Endothelial cell (in vitro differentiated cells): ENCODE measurements around the gene SPRR2F. TPM values are rescaled to one million over a fixed set of nuclear protein-coding genes. Genes with fewer than 3 reads are reported as not detected.

ENCODE experiments used
- DNase-seq: peaks from one replicate; pipeline ENCODE4 v3.0.0; 2021; ENCODE audit warnings: low spot score
- H3K27ac Mint-ChIP-seq: one replicate; pipeline ENCODE4 v1.8.0; 2021; ENCODE audit warnings: mixed read lengths, inconsistent platforms; ENCODE audit not compliant: unreplicated experiment
- H3K27me3 Mint-ChIP-seq: one replicate; pipeline ENCODE4 v1.8.0; 2021; ENCODE audit warnings: mild to moderate bottlenecking, moderate library complexity, mixed read lengths, inconsistent platforms; ENCODE audit not compliant: unreplicated experiment
- H3K36me3 Mint-ChIP-seq: one replicate; pipeline ENCODE4 v1.8.0; 2021; ENCODE audit warnings: mild to moderate bottlenecking, low read depth, mixed read lengths, inconsistent platforms; ENCODE audit not compliant: unreplicated experiment
- H3K4me1 Mint-ChIP-seq: one replicate; pipeline ENCODE4 v1.8.0; 2021; ENCODE audit warnings: mild to moderate bottlenecking, mixed read lengths, inconsistent platforms; ENCODE audit not compliant: unreplicated experiment
- H3K4me3 Mint-ChIP-seq: one replicate; pipeline ENCODE4 v1.8.0; 2021; ENCODE audit warnings: mild to moderate bottlenecking, mixed read lengths, inconsistent platforms; ENCODE audit not compliant: unreplicated experiment
- H3K9me3 Mint-ChIP-seq: one replicate; pipeline ENCODE4 v1.8.0; 2021; ENCODE audit warnings: mixed read lengths, inconsistent platforms; ENCODE audit not compliant: unreplicated experiment
- CTCF ChIP-seq: fragments of 200-600 bp; sonication (generic); IDR thresholded peaks from one replicate; pipeline ENCODE4 v1.5.0; 2021; ENCODE audit warnings: antibody characterized with exemption; ENCODE audit not compliant: unreplicated experiment
- total RNA-seq: library from RNA; stranded (reverse); fragmentation: NEBNext Ultra II Directional; extraction: Animal tissue kit (Norgen Biotek cat#: 25700); gene quantifications from one replicate; pipeline ENCODE4 v1.2.1, GENCODE V29; 2021; ENCODE audit not compliant: unreplicated experiment

The SPRR2F gene
- total RNA-seq, 1 donor from 2014 or later = not detected

GRCh38 chr1:153072806-153073726 is 40.2 kb downstream of the SPRR2F start:
- Mint-ChIP-seq H3K36me3 (no peaks in the 10 kb centered on the region), H3K9me3 (no peaks in the 10 kb centered on the region), H3K4me1 (no peaks in the 10 kb centered on the region), H3K4me3 (no peak overlapping the region), H3K27me3 (peaks cover 2% of the 10 kb centered on the region), H3K27ac (no peak overlapping the region)
- no peak for DNase-seq
- TF ChIP-seq CTCF = no peak

GRCh38 chr1:153071511-153071910 is 41.8 kb downstream of the SPRR2F start, which contains the start of gene SPRR2B:
TSS of gene SPRR2B (minus strand) at chr1:153071611. CDS start at chr1:153070839, 772 bp downstream.
- H3K27me3 Mint-ChIP-seq = peaks cover 2% of the 10 kb centered on the region
- H3K4me1 Mint-ChIP-seq = no peaks in the 10 kb centered on the region
- DNase-seq = no peak
- no peak for TF ChIP-seq CTCF
- no peak within 1 kb of the TSS for H3K4me3 Mint-ChIP-seq
- H3K9me3 Mint-ChIP-seq = no peaks in the 10 kb centered on the region
- no peaks in the 10 kb centered on the region for H3K36me3 Mint-ChIP-seq
- no peak within 1 kb of the TSS for H3K27ac Mint-ChIP-seq

- H3K36me3 Mint-ChIP-seq = no peaks in the 10 kb centered on the region
- H3K4me3 Mint-ChIP-seq = no peak overlapping the region
- no peak for TF ChIP-seq CTCF
- H3K27me3 Mint-ChIP-seq = peaks cover 2% of the 10 kb centered on the region
- DNase-seq = no peak
- H3K9me3 Mint-ChIP-seq = no peaks in the 10 kb centered on the region
- H3K27ac Mint-ChIP-seq = no peak overlapping the region
- no peaks in the 10 kb centered on the region for H3K4me1 Mint-ChIP-seq
These were observed 43.1 kb downstream of the SPRR2F start for GRCh38 chr1:153070243-153070642.

Other genes with a start within 250 kb of the SPRR2F start
- not detected for gene SMCP, start 235.2 kb downstream of the SPRR2F start, total RNA-seq
- gene IVL, start 205.0 kb downstream of the SPRR2F start, total RNA-seq = not detected
- gene SPRR5, start 166.3 kb downstream of the SPRR2F start, total RNA-seq = not detected
- not detected for gene SPRR4, start 142.9 kb downstream of the SPRR2F start, total RNA-seq
- not detected for gene SPRR1A, start 129.4 kb downstream of the SPRR2F start, total RNA-seq
- not detected for gene SPRR3, start 111.8 kb downstream of the SPRR2F start, total RNA-seq
- gene SPRR1B, start 82.3 kb downstream of the SPRR2F start, total RNA-seq = not detected
- gene SPRR2D, start 72.4 kb downstream of the SPRR2F start, total RNA-seq = not detected
- gene SPRR2A, start 56.0 kb downstream of the SPRR2F start, total RNA-seq = not detected
- gene SPRR2B, start 41.9 kb downstream of the SPRR2F start, total RNA-seq = not detected
- not detected for gene SPRR2E, start 19.0 kb downstream of the SPRR2F start, total RNA-seq
- gene SPRR2G, start 37.4 kb upstream of the SPRR2F start, total RNA-seq = not detected
- gene LELP1, start 89.9 kb upstream of the SPRR2F start, total RNA-seq = not detected
- gene PRR9, start 104.1 kb upstream of the SPRR2F start, total RNA-seq = not detected
- not detected for gene LORICRIN, start 146.2 kb upstream of the SPRR2F start, total RNA-seq
- gene PGLYRP3, start 199.4 kb upstream of the SPRR2F start, total RNA-seq = 1.1 TPM
- gene PGLYRP4, start 235.3 kb upstream of the SPRR2F start, total RNA-seq = 1.7 TPM
- gene S100A9, start 244.3 kb upstream of the SPRR2F start, total RNA-seq = 0.51 TPM